T follicular helper cell (primary cell): ENCODE data around the gene ARHGEF7.

Experiments used
- DNase-seq: peaks from one replicate; pipeline ENCODE4 v3.0.0-alpha.2; 2020; ENCODE audit warnings: low read depth

Gene ARHGEF7

DNA sequence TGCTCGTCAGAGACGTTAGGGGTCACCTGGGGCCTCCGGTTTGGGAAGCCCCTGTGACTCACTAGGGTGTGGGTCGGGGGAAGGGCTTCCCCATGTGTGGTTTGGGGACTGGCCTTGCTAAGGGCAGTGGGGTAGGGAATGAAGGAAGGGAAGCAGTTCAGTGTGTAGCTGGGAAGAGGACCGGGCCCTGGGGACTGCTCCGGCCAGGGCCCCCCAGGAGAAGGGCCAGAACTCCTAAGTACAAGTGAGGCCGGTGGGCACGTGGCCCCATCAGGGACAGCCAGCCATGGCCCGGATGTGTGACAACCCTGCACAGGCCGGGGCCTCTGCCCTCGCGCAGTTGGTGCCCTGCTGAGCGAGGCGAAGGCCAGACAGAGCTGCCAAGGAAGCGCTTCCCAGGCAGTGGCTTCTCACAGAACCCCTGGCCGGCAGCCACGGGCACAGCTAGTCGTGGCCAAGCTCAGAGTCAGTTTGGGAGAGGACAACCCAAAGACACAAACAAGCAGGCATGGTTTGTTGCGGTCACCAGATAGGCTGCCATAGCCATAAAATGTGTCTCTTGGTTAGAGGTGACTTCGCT lies 231.1 kb downstream of the ARHGEF7 start:
- DNase-seq: no peak

DNA sequence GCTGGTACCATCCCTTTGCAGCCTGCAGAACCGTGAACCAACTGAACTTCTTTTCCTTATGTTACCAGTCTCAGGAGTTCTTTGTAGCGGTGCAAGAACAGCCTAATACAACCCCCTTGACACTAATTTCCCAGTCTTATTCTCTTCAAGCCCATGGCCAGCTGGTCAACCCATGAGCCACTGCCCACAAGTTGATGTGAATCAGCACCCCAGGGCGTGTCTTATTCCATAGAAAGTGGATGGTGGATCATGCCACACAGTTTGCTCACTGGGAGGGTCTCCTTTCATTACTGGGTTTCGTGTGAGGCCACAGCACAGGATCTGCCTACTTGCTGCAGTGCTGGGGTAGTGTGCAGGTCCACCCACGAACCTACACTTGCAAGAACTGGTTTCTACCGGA lies 232.3 kb downstream of the ARHGEF7 start:
- DNase-seq: no peak

DNA sequence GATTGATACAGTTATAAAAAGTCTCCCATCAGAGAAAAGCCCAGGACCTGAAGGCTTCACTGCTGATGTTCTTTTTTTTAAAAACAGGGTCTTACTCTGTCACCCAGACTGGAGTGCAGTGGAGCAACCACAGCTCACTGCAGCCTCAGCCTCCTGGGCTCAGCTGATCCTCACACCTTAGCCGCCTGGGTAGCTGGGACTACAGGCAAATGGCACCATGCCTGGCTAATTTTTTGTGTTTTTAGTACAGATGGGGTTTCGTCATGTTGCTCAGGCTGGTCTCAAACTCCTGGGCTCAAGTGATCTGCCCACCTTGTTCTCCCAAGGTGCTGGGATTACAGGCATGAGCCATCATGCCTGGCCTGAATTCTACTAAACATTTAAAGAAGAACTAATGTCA lies 238.4 kb downstream of the ARHGEF7 start:
- no peak for DNase-seq

DNA sequence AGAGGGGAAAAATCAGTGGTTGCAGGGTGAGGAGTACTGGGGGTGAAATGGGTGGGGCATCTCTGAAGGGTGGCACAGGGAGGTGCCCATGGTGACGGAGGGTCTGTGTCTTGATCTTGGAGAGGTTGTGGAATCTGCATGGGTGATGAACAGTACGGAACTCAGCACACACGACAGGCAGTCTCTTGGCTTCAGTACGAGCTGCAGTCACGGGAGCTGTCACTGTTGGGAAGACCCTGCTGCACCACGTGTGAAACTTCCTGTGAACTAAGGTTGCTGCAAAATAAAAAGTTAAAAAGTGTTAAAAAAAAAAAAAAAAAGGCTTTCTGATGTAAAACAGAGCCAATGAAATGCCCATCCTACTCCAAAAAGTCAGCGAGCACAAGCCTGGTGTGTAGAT lies 239.7 kb downstream of the ARHGEF7 start:
- no peak for DNase-seq
